ENCODE data around the gene TBCC.
"Not testable (repeated sequence)": the region's sequence is repeated elsewhere in the genome, so short reads cannot be mapped to it uniquely, and the experiment has no call there.

TBCC gene

GRCh38 chr6:42769836-42770235 is 23.9 kb upstream of the TBCC start:
- DNase-seq (ENCODE audit: low spot score), result no peak

- no peak for DNase-seq (ENCODE audit: low spot score)
Measured at GRCh38 chr6:42769051-42769450, 23.1 kb upstream of the TBCC start.

GRCh38 chr6:42766163-42766670 is 20.3 kb upstream of the TBCC start:
- DNase-seq (ENCODE audit: low spot score), result peak; percentile 52

- no peak for DNase-seq (ENCODE audit: low spot score)
Measured at GRCh38 chr6:42764911-42765648, 19.2 kb upstream of the TBCC start.

- no peak for DNase-seq (ENCODE audit: low spot score)
Measured at GRCh38 chr6:42762950-42763349, 17.0 kb upstream of the TBCC start.

GRCh38 chr6:42762426-42762859 is 16.5 kb upstream of the TBCC start:
- no peak for DNase-seq (ENCODE audit: low spot score)

- DNase-seq (ENCODE audit: low spot score), result no peak
Measured at GRCh38 chr6:42761287-42762067, 15.6 kb upstream of the TBCC start.

GRCh38 chr6:42758756-42759430 is 13.0 kb upstream of the TBCC start:
- no peak for DNase-seq (ENCODE audit: low spot score)

GRCh38 chr6:42756722-42757121 is 10.8 kb upstream of the TBCC start:
- no peak for DNase-seq (ENCODE audit: low spot score)

- no peak for DNase-seq (ENCODE audit: low spot score)
Measured at GRCh38 chr6:42754759-42755158, 8.9 kb upstream of the TBCC start.

GRCh38 chr6:42751055-42751454 is 5.2 kb upstream of the TBCC start:
- no peak for DNase-seq (ENCODE audit: low spot score)

- DNase-seq (ENCODE audit: low spot score), result no peak
Measured at GRCh38 chr6:42748203-42748898, 2.4 kb upstream of the TBCC start.

GRCh38 chr6:42746463-42747391 is 824 bp upstream of the TBCC start:
- peak; percentile 91 for DNase-seq (ENCODE audit: low spot score)

- peak; percentile 23 for DNase-seq (ENCODE audit: low spot score)
Measured at GRCh38 chr6:42745083-42745639, 742 bp downstream of the TBCC start.

GRCh38 chr6:42744351-42744893 is 1.5 kb downstream of the TBCC start:
- no peak for DNase-seq (ENCODE audit: low spot score)

GRCh38 chr6:42742116-42742894 is 3.6 kb downstream of the TBCC start:
- no peak for DNase-seq (ENCODE audit: low spot score)

- peak; percentile 42 for DNase-seq (ENCODE audit: low spot score)
Measured at GRCh38 chr6:42740725-42741124, 5.2 kb downstream of the TBCC start.

- no peak for DNase-seq (ENCODE audit: low spot score)
Measured at GRCh38 chr6:42735976-42736375, 9.9 kb downstream of the TBCC start.

GRCh38 chr6:42733867-42734481 is 11.9 kb downstream of the TBCC start:
- not testable (repeated sequence) for DNase-seq (ENCODE audit: low spot score)

All from AG20443 (cell line).